Activated CD4-positive, alpha-beta T cell treated with anti-CD3 and anti-CD28 coated beads for 1 hour (primary cell): Measurements from ENCODE around the gene UBR1.
"Not testable (repeated sequence)": the region's sequence is repeated elsewhere in the genome, so short reads cannot be mapped to it uniquely, and the experiment has no call there.

Experiments used
- DNase-seq: peaks from one replicate; pipeline ENCODE4 v3.0.0-alpha.2; 2020

The UBR1 gene

GRCh38 chr15:42964476-42964875, 141.4 kb downstream of the UBR1 start:
- DNase-seq, result no peak

- no peak for DNase-seq
Observed at GRCh38 chr15:42955518-42955917, 150.3 kb downstream of the UBR1 start.

- no peak for DNase-seq
Observed at GRCh38 chr15:42954291-42954690, 151.5 kb downstream of the UBR1 start.

- DNase-seq, result not testable (repeated sequence)
Observed at GRCh38 chr15:42948898-42949297, 156.9 kb downstream of the UBR1 start.

- no peak for DNase-seq
Observed at GRCh38 chr15:42940527-42940926, 165.3 kb downstream of the UBR1 start.

GRCh38 chr15:42939841-42940240, 166.0 kb downstream of the UBR1 start:
- no peak for DNase-seq

GRCh38 chr15:42937143-42937542, 168.7 kb downstream of the UBR1 start:
- DNase-seq, result no peak

GRCh38 chr15:42933886-42934667, 171.8 kb downstream of the UBR1 start:
- no peak for DNase-seq

- no peak for DNase-seq
Observed at GRCh38 chr15:42932833-42933515, 172.9 kb downstream of the UBR1 start.

- no peak for DNase-seq
Observed at GRCh38 chr15:42931702-42932486, 173.9 kb downstream of the UBR1 start.

- no peak for DNase-seq
Observed at GRCh38 chr15:42929306-42929848, 176.5 kb downstream of the UBR1 start.

GRCh38 chr15:42921342-42921731, 184.5 kb downstream of the UBR1 start:
- DNase-seq, result peak; percentile 29

- peak; percentile 96 for DNase-seq
Observed at GRCh38 chr15:42920519-42921341, 185.1 kb downstream of the UBR1 start, which contains the start of gene TTBK2. TSS of gene TTBK2 (minus strand) at chr15:42920778. CDS start at chr15:42878617, 42,161 bp downstream.

- no peak for DNase-seq
Observed at GRCh38 chr15:42919799-42920518, 185.9 kb downstream of the UBR1 start.

- no peak for DNase-seq
Observed at GRCh38 chr15:42919308-42919707, 186.5 kb downstream of the UBR1 start.

GRCh38 chr15:42918047-42918446, 187.8 kb downstream of the UBR1 start:
- no peak for DNase-seq

GRCh38 chr15:42915654-42916315, 190.1 kb downstream of the UBR1 start:
- no peak for DNase-seq

GRCh38 chr15:42914728-42915497, 190.9 kb downstream of the UBR1 start:
- DNase-seq, result no peak

GRCh38 chr15:42911058-42911592, 194.7 kb downstream of the UBR1 start:
- DNase-seq, result no peak

- no peak for DNase-seq
Observed at GRCh38 chr15:42908538-42908937, 197.3 kb downstream of the UBR1 start.
